ENCODE measurements around the gene ZNF597.

Gene ZNF597

DNA sequence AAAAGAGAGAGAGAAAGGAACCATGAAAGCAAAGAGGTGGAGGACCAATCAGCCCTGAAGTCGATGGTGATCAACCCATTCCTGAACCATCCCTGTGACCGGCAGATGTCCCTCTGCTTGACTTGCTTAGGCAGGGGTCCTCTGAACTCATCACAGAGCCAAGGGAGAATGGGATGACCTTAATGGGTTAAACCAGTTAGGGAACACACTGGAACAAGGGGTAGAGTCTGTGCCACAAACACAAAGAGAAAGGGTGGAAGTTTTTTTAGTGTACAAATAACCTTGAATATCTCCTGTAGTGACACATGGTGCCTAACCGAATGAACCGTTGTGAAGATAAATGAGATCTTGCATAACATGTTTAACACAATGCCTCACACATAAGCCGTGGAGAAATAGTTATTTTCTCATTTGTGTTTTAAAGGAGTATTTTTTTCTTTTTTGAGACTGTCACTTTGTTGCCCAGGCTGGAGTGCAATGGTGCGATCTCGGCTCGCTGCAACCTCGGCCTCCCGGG, 11.4 kb upstream of the ZNF597 start:
- no peak for DNase-seq (ENCODE audit: low spot score)

DNA sequence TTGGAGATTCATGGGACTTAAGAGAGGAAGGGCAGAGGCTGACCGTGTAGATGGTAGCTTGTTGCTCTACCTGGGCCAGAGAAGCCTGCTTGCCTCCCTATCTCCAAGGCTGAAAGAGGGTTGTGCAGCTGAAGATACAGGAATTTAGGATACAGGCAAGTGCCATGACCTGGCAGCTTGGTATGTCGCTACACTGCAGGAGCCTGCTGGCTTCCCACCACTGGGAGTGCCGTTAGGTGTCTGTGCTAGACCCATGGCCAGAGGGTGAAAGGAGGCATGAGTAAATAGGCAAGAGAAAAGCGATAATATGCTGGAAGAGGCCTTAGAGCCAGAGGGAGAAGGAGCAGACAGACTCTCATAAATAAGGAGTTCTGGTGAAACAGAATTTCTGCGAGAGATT, 10.8 kb upstream of the ZNF597 start:
- DNase-seq (ENCODE audit: low spot score), result no peak

DNA sequence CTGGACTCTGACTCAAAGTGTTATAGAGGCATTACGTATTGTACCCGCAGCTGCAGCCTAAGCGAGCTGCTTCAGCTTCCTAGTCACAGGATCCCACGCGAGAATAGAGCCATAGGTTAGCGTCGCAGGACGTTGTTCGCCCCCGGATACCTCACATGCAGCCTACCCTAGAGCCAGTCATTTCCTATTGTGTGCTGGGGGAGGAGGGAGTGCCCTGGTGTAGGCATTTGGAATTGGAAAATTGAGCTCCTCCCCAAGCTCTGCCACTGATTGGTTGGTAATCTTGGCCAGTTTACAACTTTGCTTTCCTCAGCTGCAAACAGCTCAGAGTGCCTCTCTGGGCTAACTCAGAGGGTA, 706 bp upstream of the ZNF597 start:
- DNase-seq (ENCODE audit: low spot score), result peak; percentile 77

DNA sequence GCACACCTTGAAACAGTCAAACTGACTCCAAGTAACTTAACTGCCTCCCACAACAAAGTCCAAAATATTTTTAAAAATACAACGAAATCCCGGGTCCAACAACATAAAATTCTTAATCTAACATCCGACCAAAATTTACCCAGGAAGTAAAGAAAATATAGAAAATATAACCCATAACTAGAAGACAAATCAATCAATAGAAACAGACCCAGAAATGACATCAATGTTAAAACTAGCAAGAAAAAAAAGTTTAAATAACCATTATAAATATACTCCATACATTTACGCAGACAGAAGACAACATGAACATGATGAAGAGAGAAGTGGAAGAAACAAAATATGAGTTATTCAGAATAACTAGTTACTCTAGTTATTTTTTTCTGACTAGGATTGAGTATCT, 3.7 kb downstream of the ZNF597 start:
- DNase-seq (ENCODE audit: low spot score), result no peak

DNA sequence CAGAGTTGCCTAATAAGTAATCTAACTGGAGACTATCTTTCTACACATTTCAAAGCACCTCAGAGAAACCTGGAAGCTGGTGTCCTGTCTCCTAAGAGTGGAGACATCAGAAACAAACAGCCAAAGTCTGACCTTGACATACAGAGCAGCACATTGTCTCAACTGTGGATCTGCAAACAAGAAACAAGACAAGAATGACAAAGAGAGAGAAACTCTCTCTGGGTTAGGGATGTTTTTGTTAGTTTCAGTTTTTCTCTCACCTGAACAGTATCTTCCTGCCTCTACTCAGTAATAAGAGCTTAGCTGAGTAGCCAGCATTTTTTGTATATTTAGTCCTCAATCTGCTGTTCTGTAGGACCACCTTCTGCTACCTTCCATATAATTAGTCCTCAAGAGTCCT, 8.9 kb downstream of the ZNF597 start:
- no peak for DNase-seq (ENCODE audit: low spot score)

DNA sequence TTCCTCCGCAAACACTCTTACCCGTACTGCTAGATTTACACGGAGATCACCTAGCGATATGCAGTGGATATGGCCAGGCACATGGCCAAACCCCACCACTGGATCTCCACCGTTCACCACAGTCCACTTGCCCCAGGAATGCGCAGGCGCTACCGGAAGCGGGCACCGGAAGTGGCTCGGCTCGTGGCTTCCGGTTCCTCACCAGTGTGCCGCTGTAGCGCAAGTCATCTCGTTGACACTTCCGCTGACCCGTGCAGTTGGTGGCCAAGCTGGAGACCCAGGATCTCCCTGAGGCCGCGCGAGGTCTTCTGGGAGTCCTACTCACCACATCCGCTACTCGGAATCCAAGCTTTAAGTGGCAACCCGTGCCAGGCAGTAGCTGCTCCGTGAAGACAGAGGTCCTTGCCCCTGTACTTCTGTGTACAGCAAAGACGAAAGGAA, 11.5 kb downstream of the ZNF597 start:
- DNase-seq (ENCODE audit: low spot score), result no peak

DNA sequence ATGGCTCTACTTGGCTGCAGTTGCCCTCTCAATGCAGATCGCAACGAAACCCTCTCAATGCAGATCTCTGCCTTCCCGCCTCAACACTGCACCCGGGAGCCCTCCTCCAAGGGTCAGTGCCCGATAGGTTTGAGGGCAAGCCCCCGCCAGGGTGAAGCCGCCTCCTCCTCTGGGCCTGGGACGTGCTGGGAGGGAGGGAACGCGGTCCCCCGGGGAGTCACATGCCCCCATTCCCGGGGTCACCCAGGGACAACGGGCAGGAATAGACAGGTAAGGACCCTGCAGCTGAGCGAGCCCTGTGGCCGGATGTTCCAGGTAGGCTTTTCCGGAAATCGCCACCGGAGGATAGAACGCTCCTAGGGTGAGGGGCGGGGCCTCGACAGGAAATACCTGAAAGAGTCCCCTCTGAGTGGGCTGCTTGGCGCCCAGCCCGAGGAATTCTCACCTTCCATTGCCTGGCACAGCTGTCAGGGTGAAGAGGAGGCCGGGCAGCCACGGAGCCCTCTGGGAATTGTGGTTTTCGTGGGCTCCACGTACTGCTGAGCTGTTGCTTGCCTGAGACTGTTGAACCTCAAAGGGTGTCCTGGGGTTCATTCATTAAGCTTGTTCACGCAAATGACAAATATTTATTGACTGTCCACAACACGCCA, 29.4 kb downstream of the ZNF597 start:
- DNase-seq (ENCODE audit: low spot score), result no peak

DNA sequence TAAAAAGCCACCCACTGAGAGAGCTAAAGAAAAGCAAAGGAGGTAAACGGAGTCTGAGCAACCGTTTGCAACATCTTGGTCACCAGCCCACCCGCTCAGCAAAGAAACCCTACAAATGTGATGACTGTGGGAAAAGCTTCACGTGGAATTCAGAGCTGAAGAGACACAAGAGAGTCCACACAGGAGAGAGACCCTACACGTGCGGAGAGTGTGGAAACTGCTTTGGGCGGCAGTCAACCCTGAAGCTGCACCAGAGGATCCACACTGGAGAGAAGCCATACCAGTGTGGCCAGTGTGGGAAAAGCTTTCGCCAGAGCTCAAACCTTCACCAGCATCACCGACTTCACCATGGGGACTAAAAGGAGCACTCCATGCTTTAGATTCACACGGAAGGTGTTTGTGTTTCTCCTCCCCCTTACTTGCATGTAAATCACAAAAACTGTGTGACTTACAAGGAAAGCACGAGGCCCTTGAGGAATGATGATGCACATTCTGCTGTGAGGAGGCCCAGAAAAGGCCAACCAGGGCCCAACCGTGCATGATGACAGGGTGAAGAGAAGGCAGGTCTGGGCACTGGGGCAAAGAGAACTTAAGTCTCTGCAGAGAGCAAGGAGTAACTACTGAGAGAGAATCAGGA, 34.6 kb downstream of the ZNF597 start:
- no peak for DNase-seq (ENCODE audit: low spot score)

DNA sequence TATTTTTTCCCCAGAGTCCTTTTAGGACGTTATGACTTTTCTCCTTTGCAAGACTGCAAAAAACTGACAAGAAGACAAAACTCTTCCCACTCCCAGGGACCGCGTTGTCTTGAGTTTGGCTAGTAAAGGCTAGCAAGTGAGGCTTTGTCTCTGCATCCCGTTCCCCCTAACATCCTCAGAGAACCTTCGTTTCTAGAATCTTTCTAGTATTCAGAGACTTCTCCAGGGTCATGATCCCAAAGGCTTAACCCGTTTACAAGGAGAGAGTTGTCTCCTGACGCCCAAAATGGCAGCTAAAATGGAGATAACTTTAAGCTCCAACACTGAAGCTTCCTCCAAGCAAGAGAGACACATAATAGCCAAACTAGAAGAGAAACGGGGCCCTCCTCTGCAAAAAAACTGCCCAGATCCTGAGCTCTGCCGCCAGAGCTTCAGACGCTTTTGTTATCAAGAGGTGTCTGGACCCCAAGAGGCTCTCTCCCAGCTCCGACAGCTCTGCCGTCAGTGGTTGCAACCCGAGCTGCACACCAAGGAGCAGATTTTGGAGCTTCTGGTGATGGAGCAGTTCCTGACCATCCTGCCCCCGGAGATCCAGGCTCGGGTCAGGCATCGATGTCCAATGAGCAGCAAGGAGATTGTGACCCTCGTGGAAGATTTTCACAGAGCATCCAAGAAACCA, 41.4 kb downstream of the ZNF597 start:
- DNase-seq (ENCODE audit: low spot score), result peak; percentile 35

DNA sequence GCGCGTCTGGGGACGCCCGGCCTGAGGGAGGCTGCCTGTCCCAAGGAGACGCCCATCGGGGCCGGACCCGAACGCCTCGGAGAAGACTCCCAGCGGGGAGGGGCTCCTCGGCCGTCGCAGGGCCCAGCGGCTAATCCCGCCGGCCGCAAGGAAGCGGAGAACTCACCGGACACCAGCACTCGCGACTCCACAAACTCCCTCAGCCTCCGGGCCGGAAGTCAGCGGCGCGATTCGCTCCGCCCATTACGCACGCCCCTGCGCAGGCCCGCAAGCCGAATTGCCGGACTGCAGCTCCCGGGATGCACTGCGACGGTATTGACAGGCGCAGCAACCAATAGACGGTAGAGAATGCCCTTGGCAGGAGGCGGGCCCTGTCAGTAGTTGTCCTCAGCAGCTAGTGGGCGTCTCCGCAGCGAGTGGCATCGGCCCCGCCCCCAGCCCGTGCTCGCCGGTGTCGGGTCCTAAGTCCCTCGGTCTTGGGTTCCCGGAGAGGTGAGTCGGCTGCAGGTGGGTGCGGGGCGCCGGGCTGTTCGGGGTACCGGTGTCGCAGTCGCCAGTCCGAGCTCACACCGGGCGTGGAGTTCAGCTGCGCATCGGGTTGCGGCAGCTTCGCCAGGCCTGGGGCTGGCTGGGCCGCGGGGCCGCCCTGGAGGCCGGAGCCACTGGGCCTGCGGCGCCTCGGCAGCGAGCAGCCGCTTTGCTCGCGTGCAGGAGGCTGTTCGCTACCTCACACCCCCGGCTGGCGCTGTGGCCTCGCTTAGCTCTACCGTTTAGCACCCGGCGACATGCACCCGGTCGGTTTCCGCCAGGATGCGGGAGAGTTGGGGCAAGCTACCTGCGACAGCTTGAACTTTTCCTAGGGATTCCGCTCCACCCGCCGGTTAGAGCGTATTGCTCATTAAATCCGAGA, 42.3 kb downstream of the ZNF597 start, which contains the start of the genes ZNF174 and ZSCAN32:
Gene ZNF174 (plus strand): TSS at position 437 of the 910 bp plus-strand sequence. CDS start 790 bp downstream, outside the sequence.
Gene ZSCAN32 (minus strand): TSS at position 226 of the 910 bp plus-strand sequence. CDS start 3,447 bp downstream, outside the sequence.
- DNase-seq (ENCODE audit: low spot score), result peak; percentile 99

DNA sequence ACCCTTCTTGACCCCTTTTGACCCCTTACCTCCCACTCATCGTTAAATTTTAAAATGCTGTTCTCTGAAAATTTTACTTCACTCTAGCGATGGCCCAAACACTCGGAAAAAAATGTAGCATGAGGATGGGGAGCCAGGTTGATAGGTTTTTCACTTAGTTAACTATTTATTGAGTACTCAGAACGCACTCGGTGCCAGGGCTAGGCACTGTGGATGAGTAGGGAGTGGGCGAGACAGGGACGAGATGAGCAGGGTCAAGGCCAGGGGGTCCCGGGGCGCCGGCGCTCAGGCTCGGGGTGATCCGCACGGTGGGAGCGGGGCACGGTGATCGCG, 42.9 kb downstream of the ZNF597 start:
- DNase-seq (ENCODE audit: low spot score), result no peak

DNA sequence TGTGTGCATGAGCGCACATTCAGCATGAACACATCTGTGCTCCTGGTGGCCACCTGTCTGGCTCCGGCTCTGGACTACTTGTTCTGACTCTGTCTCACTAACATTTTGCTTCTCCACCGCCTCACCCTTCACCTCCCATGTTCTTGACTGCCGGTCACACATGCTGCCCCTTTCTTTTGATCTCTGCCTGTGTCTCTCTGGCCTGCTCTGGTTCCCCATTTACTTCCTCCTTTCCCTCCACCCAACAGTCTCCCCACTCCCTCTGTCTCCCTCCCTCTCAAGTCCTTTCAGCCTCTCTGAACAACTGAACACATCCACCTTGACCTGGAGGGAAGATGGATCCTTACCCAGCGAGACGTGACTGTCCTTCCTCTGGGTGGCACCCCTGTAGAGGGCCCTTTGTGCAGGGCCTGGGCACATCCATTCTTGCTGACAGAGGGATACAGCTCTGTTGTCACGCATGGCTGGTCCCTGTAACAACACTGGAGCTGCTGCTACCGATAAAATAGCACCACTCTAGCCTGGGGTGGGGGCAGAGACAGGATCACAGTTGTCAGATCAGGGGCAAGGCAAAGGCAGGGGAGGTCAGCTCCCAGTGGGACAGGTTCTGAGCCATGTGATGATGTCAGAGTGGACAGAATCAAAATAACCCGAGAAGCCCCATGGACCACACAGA, 53.5 kb downstream of the ZNF597 start:
- DNase-seq (ENCODE audit: low spot score), result no peak

DNA sequence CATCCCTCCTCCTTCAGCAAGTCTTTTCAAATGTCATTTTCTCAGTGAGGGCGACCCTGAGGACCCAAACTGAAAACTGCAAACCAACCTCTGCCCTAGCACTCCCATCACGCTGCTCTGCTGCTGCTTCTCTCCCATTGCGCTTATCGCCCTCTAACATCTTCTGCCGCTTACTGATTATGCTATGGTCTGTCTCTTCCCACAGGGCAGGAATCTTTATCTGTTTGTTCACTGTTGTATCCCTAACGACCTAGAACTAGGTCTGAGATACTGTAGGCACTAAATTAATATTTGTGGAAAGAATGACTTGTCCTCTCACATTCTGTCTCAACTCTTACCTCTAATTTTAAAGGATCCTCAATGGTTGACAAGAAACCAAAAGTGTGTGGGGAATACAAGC, 55.0 kb downstream of the ZNF597 start:
- no peak for DNase-seq (ENCODE audit: low spot score)

DNA sequence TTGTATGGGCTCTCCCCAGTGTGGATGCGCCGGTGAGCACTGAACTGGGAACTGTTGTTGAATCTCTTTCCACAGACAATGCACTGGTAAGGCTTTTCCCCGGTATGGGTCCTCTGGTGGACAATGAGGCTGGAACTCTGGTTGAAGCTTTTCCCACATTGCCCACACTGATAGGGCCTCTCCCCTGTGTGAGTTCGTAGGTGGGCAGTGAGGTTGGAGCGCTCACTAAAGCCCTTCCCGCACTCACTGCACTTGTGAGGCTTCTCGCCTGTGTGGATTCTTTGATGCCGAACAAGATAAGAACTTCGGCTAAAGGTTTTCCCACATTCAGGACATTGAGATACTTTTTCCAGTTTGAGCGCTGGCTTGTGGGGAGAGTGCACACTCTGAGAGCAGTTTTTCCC, 60.3 kb downstream of the ZNF597 start:
- no peak for DNase-seq (ENCODE audit: low spot score)
